Right atrium auricular region (tissue), 2 donors: ENCODE measurements around the gene EFTUD2. TPM values are rescaled to one million over a fixed set of nuclear protein-coding genes. Genes with fewer than 3 reads are reported as not detected.
"Not testable (repeated sequence)": the region's sequence is repeated elsewhere in the genome, so short reads cannot be mapped to it uniquely, and the experiment has no call there.

Source experiments
- DNase-seq: peaks from one replicate; pipeline ENCODE4 v3.0.0-alpha.2; 2019; ENCODE audit warnings: low spot score
- H3K27ac ChIP-seq, 2 donors: fragments of 200-600 bp; sonication (generic); 1 replicate in 1 of 2; 2 replicates in 1 of 2; pipeline ENCODE4 v1.5.1; 2016 to 2019
- H3K27me3 ChIP-seq, 2 donors: fragments of 200-600 bp; sonication (generic); one replicate each; pipeline versions ENCODE4 v1.5.1 to v1.6.0; 2017 to 2019
- H3K36me3 ChIP-seq: fragments of 200-600 bp; sonication (generic); one replicate; pipeline ENCODE4 v1.5.1; 2016
- H3K4me1 ChIP-seq, 2 donors: fragments of 200-600 bp; sonication (generic); one replicate each; pipeline versions ENCODE4 v1.5.1 to v1.6.0; 2017 to 2019
- H3K4me3 ChIP-seq, 2 donors: fragments of 200-600 bp; sonication (generic); 1 replicate in 1 of 2; 2 replicates in 1 of 2; pipeline ENCODE4 v1.5.1; 2017 to 2019; ENCODE audit warnings: mild to moderate bottlenecking in 1 of 2, moderate library complexity in 1 of 2
- H3K9me3 ChIP-seq, 2 donors: fragments of 200-600 bp; sonication (generic); one replicate each; pipeline ENCODE4 v1.5.1; 2019
- CTCF ChIP-seq, 2 donors: fragments of 200-600 bp; sonication (generic); IDR thresholded peaks; one replicate each; pipeline ENCODE4 v1.5.1; 2019; ENCODE audit warnings: antibody characterized with exemption in 2 of 2
- total RNA-seq, 2 donors: library from RNA; depleted of rRNA; stranded (reverse); fragments of >200 nt; gene quantifications; one replicate each; pipeline ENCODE4 v1.1.0, GENCODE V29; 2016

Gene EFTUD2
- 10 to 100 TPM; 36.8 to 36.9 TPM for total RNA-seq

DNA sequence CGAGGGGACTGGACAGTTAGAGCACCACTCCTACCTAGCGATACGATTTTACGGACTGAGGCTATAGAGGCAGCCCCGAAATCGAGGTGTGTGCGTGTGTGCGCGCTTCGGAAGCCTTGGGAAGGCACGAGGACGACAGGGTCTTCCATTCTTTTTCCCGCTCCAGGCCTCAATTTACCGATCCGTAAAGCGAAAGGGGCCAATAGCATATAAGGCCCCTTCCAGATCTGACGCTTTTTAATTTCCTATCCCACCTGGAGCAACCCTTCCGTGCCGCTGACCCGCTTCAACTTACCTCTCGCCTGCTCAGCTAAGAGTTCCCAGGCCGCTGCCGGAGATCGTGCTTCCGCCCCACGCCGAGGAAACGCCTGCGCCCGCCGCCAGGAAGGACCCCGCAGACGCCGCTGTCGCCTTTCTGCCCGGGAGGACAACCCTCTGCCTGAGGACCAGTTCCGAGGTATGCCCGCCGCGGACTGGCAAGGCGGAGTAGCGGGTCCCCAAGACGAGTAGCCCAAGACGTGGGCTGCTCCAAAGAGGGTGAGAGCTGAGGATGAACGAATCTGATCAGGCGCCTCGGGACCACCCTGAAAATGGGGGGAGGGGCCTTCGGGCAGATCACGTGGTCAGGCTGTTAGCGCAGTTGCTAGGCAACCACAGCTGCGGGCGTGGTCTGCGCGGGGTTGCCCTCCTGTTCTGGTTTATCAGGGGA is at the start of gene EFTUD2:
EFTUD2 (minus strand) TSS at position 372 of the 709 bp plus-strand sequence. CDS start 4,924 bp downstream, outside the sequence.
- peak; percentile 91 for DNase-seq
- no peaks in the 10 kb centered on the region for H3K9me3 ChIP-seq
- peak within 1 kb of the TSS; percentile 65 to 81 for H3K4me3 ChIP-seq
- no peaks in the 10 kb centered on the region for H3K27me3 ChIP-seq
- TF ChIP-seq CTCF (IDR thresholded peaks at IDR 0.05): no peak
- H3K36me3 ChIP-seq: peaks cover 2% of the 10 kb centered on the region
- peaks cover 0 to 22% of the 10 kb centered on the region in 2 donors for H3K4me1 ChIP-seq
- peak within 1 kb of the TSS; percentile 90 to 92 for H3K27ac ChIP-seq

DNA sequence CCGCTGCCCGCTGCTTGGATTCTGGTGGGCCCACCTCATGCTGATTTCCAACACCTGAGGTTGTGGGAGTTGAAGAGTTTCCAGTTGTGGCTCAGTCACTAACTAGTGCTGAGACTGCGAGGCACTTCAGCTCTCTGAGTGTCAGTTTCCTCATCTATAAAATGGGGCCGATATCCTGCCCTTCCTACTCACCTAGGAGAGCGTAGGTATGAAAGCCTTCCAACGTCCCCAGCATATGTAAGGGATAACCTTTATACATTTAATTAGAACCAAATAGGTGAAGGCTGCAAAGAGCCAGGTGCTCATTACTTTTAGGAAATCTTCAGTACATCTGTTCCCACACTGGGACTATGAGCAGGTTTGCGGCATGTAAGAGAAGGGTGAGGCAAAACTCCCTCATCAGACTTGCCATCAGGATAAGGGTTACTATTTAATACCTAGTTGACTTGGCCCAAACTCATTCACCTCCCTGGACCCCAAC is 49.1 kb upstream of the EFTUD2 start:
- DNase-seq: no peak
- H3K4me3 ChIP-seq: peak overlapping the region; percentile 31 to 56
- TF ChIP-seq CTCF (IDR thresholded peaks at IDR 0.05): no peak
- H3K36me3 ChIP-seq: no peaks in the 10 kb centered on the region
- peak overlapping the region in 1 of 2 donors; percentile 73 for H3K27ac ChIP-seq
- peaks cover 0 to 10% of the 10 kb centered on the region in 2 donors for H3K4me1 ChIP-seq
- no peaks in the 10 kb centered on the region for H3K27me3 ChIP-seq
- H3K9me3 ChIP-seq: no peaks in the 10 kb centered on the region

DNA sequence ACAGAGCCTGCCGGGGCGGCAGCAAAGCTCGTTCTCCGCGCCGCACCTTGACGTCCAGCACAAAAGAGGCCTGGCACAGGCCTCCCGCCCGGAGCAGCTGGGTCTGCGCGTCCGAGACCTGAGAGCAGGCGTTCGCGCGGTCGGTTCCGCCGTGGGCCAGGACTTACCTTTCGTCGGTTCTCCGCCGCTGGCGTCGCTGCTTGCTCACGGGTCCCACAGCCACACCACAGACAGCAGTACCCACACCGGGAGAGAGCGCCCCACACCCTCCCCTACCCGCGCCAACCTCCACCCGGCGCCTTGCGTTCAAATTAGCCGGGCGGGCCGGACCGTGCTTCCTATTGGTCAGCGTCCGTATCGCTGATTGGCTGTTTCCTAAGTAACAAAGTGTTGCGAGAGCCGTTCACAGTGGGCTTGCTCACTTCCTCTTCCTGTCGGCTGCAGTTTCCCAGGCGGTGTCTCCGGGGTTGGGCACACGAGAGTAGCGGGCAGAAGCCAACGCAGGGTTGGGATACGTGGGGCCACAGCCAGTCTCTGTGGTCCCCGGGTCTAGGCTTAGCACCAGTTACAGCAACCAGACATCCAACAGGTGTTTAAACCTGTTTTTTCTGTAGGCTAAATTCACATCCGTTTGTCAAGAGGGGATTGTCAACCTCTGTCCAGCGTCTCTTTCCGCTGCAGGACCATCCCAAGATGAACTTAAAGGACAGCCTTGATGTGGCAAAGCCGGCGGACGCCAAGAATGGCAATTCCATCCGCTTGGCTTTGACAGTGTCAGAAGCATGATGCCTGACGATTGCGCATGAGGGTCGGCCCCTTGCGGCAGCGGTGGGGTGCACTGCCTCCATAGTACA is 48.4 kb upstream of the EFTUD2 start, which contains the start of gene KIF18B:
KIF18B (minus strand) TSS at position 313 of the 854 bp plus-strand sequence. CDS start 11,429 bp downstream, outside the sequence.
- peak within 1 kb of the TSS; percentile 46 to 73 for H3K27ac ChIP-seq
- peak; percentile 92 for DNase-seq
- H3K9me3 ChIP-seq: no peaks in the 10 kb centered on the region
- peaks cover 0 to 10% of the 10 kb centered on the region in 2 donors for H3K4me1 ChIP-seq
- H3K27me3 ChIP-seq: no peaks in the 10 kb centered on the region
- no peaks in the 10 kb centered on the region for H3K36me3 ChIP-seq
- TF ChIP-seq CTCF (IDR thresholded peaks at IDR 0.05): peak in 1 of 2 donors; percentile 9
- peak within 1 kb of the TSS; percentile 31 to 56 for H3K4me3 ChIP-seq

- not testable (repeated sequence) for H3K27ac ChIP-seq, H3K4me1 ChIP-seq, H3K27me3 ChIP-seq, H3K9me3 ChIP-seq, H3K4me3 ChIP-seq, DNase-seq, H3K36me3 ChIP-seq
Observed at GRCh38 chr17:44945652-44946051, 46.4 kb upstream of the EFTUD2 start.

DNA sequence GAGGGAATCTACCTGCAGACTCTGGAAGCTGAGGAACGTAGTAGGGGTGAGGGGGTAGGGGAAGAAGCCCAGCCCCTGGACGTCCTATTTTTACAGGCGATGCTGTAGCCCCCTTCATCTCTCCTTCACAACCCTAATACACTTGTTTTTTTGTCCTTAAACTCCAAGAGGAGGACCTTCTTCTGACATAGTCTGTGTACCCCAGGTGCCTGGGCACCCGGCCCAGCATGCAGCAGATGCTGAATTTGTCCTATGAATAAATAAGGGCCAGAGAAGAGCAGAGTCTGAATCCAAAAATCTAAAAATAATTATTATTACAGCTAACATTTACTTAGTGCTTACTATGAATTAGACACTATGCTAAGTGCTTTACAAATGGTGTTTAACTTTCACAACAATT is 43.2 kb upstream of the EFTUD2 start:
- H3K4me1 ChIP-seq: peaks cover 0 to 13% of the 10 kb centered on the region in 2 donors
- no peak overlapping the region for H3K4me3 ChIP-seq
- no peak for DNase-seq
- TF ChIP-seq CTCF (IDR thresholded peaks at IDR 0.05): no peak
- no peaks in the 10 kb centered on the region for H3K27me3 ChIP-seq
- H3K9me3 ChIP-seq: no peaks in the 10 kb centered on the region
- no peak overlapping the region for H3K27ac ChIP-seq
- no peaks in the 10 kb centered on the region for H3K36me3 ChIP-seq
